Progenitor cell of endocrine pancreas (in vitro differentiated cells): Measurements from ENCODE around the gene KCNJ6. TPM values are rescaled to one million over a fixed set of nuclear protein-coding genes. Genes with fewer than 3 reads are reported as not detected.

ENCODE experiments used
- DNase-seq: peaks from one replicate; pipeline ENCODE4 v3.0.0; 2021; ENCODE audit warnings: low spot score; ENCODE audit not compliant: unreplicated experiment
- H3K27ac Mint-ChIP-seq: 2 replicates; pipeline ENCODE4 v1.8.0; 2021; ENCODE audit warnings: mild to moderate bottlenecking, moderate library complexity, mixed read lengths
- H3K27me3 Mint-ChIP-seq: 2 replicates; pipeline ENCODE4 v1.8.0; 2021; ENCODE audit warnings: mixed read lengths
- H3K36me3 Mint-ChIP-seq: 2 replicates; pipeline ENCODE4 v1.8.0; 2022; ENCODE audit warnings: mixed read lengths; ENCODE audit not compliant: insufficient read depth
- H3K4me1 Mint-ChIP-seq: 2 replicates; pipeline ENCODE4 v1.8.0; 2021; ENCODE audit warnings: low read depth, mixed read lengths
- H3K4me3 Mint-ChIP-seq: 2 replicates; pipeline ENCODE4 v1.8.0; 2021; ENCODE audit warnings: low read depth, mild to moderate bottlenecking, moderate library complexity, mixed read lengths
- H3K9me3 Mint-ChIP-seq: 2 replicates; pipeline ENCODE4 v1.8.0; 2021; ENCODE audit warnings: low read depth, mixed read lengths
- total RNA-seq: library from RNA; stranded (reverse); gene quantifications from 2 replicates; pipeline ENCODE4 v1.2.1, GENCODE V29; 2021
- TF ChIP-seq, protein P1 (sequence below): fragments of 200-600 bp; sonication (generic); IDR thresholded peaks from one replicate; pipeline ENCODE4 v1.5.0; 2021; ENCODE audit warnings: antibody characterized with exemption, mild to moderate bottlenecking; ENCODE audit not compliant: unreplicated experiment

Gene KCNJ6
- total RNA-seq, 1 donor from 2014 or later = 3.3 TPM

DNA sequence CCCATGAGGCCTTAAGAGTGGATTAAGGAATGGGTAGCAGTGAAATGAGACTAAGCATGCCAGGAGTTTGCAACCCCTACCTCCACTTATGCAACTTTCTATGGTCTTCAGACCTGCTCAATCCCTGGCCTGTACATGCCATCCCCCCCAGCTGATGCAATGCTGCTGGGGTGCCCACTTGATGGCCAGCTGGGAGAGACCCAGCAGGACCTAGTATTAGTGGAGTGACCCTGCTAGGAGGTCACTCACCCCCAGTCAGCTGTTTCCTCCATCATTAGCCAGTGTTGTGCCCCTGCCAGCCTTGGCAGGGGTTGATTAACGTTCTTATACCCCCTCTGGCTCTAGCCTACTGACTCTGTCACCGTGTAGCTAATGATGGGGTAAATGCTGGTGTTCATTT is 313.1 kb downstream of the KCNJ6 start:
- Mint-ChIP-seq H3K36me3 (no peaks in the 10 kb centered on the region), H3K27me3 (peaks cover 8% of the 10 kb centered on the region), H3K9me3 (no peaks in the 10 kb centered on the region), H3K27ac (no peak overlapping the region), H3K4me3 (no peak overlapping the region), H3K4me1 (no peaks in the 10 kb centered on the region)
- DNase-seq = no peak
- TF ChIP-seq, protein P1, sequence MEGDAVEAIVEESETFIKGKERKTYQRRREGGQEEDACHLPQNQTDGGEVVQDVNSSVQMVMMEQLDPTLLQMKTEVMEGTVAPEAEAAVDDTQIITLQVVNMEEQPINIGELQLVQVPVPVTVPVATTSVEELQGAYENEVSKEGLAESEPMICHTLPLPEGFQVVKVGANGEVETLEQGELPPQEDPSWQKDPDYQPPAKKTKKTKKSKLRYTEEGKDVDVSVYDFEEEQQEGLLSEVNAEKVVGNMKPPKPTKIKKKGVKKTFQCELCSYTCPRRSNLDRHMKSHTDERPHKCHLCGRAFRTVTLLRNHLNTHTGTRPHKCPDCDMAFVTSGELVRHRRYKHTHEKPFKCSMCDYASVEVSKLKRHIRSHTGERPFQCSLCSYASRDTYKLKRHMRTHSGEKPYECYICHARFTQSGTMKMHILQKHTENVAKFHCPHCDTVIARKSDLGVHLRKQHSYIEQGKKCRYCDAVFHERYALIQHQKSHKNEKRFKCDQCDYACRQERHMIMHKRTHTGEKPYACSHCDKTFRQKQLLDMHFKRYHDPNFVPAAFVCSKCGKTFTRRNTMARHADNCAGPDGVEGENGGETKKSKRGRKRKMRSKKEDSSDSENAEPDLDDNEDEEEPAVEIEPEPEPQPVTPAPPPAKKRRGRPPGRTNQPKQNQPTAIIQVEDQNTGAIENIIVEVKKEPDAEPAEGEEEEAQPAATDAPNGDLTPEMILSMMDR = no peak

DNA sequence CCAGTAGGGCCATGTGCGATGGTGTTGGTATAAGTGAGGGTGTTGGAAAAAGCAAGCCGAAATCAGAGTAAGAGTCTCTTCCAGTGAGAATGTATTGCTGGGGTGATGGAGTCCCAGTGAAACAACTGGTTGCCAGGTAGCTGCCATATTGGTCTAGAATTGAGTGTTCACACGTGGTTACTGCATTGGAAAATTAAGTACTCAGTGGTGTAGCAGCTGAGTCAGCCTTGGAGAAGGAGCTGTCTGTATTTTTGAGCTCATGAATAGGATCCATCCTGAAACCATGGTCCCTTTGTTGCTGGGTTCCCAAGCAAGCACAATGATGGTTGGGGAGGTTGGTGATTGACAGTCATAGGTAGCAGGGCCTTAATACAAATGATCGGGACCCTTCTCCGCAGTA is 314.3 kb downstream of the KCNJ6 start:
- DNase-seq = no peak
- H3K4me3 Mint-ChIP-seq = no peak overlapping the region
- no peaks in the 10 kb centered on the region for H3K4me1 Mint-ChIP-seq
- TF ChIP-seq, protein P1 = no peak
- H3K36me3 Mint-ChIP-seq = no peaks in the 10 kb centered on the region
- H3K27ac Mint-ChIP-seq = no peak overlapping the region
- H3K27me3 Mint-ChIP-seq = peaks cover 7% of the 10 kb centered on the region
- no peaks in the 10 kb centered on the region for H3K9me3 Mint-ChIP-seq

DNA sequence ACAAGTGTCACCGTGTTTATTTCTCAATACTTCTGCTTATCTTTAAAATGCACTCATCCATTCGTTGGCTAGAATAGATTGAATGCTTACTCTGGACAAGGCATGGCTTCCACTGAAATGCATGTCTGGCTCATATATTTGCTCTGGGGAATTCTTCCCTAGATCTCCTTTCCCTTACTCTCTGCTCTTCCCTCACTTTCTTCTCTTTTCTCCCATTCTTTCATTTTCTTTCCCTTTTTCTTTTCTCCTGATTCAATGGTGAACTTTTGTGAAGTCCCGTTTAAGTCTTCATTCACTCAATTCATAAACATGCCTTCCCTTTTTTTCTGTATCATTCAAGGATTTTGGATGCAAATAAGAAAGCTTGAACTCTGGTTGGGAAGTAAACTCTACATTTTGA is 315.2 kb downstream of the KCNJ6 start:
- Mint-ChIP-seq H3K27ac (no peak overlapping the region), H3K27me3 (peaks cover 4% of the 10 kb centered on the region), H3K4me3 (no peak overlapping the region), H3K36me3 (no peaks in the 10 kb centered on the region), H3K4me1 (no peaks in the 10 kb centered on the region), H3K9me3 (no peaks in the 10 kb centered on the region)
- TF ChIP-seq, protein P1 = no peak
- DNase-seq = no peak

DNA sequence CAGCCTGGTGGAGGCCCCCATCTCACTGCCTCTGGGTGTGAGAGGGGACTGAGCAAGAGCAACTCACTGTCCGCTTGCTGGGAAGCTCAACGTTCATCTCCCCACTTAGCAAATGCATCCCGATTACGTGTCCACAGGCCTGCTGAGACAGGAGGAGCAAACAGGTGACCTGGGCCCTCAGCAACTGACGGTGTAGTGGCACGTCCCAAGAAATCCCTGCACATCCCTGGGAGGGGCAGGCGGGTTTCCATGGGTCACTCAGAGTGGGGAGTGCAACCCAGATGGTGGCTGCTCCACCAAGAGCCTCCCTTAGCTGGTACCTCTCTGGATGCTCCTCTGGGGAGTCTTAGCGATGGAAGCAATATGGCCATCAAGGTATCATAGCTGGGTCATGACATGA is 320.3 kb downstream of the KCNJ6 start:
- H3K27ac Mint-ChIP-seq = no peak overlapping the region
- no peaks in the 10 kb centered on the region for H3K9me3 Mint-ChIP-seq
- H3K27me3 Mint-ChIP-seq = peaks cover 11% of the 10 kb centered on the region
- H3K36me3 Mint-ChIP-seq = peaks cover 1% of the 10 kb centered on the region
- no peak overlapping the region for H3K4me3 Mint-ChIP-seq
- peaks cover 1% of the 10 kb centered on the region for H3K4me1 Mint-ChIP-seq
- no peak for DNase-seq
- TF ChIP-seq, protein P1 = no peak

DNA sequence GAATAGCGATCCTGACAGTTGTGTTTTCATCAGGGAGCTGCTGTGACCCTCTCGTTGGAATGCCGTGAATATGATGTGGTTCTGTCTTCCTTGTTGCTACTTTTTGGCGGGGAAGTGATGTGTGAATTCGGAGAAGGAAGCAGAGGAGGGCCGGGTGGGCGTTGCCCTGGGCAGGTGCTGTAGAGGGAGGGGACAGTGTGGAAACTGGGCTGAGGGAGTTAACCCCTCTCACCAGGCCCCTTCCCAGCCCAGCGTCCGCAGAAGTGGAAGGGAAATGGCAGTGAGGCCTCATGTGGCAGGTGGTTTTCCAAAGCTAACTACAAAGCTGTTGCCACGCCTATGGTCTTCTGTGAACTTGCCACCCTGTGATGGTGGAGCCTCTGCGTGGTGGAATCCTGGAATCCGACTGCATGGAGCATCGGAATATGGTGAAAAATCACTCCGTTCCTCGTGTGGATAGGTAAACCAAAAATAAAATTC is 321.7 kb downstream of the KCNJ6 start:
- H3K4me1 Mint-ChIP-seq = peaks cover 1% of the 10 kb centered on the region
- H3K4me3 Mint-ChIP-seq = no peak overlapping the region
- H3K9me3 Mint-ChIP-seq = no peaks in the 10 kb centered on the region
- DNase-seq = no peak
- TF ChIP-seq, protein P1 = no peak
- H3K36me3 Mint-ChIP-seq = peaks cover 1% of the 10 kb centered on the region
- H3K27me3 Mint-ChIP-seq = peaks cover 11% of the 10 kb centered on the region
- no peak overlapping the region for H3K27ac Mint-ChIP-seq
